ENCODE data around the gene AHDC1.
"Not testable (repeated sequence)": the region's sequence is repeated elsewhere in the genome, so short reads cannot be mapped to it uniquely, and the experiment has no call there.

AHDC1 gene

GRCh38 chr1:27555700-27556424 is 48.1 kb downstream of the AHDC1 start:
- DNase-seq = no peak
- intact Hi-C loops (cut with DNase I) = loop anchor here (1.0 kb wide), 1 partner anchor 50 kb away; no protein-coding TSS in a partner anchor

- DNase-seq = no peak
- intact Hi-C loops (cut with DNase I) = no loop called here
Observed at GRCh38 chr1:27554759-27555699, 48.9 kb downstream of the AHDC1 start.

DNA sequence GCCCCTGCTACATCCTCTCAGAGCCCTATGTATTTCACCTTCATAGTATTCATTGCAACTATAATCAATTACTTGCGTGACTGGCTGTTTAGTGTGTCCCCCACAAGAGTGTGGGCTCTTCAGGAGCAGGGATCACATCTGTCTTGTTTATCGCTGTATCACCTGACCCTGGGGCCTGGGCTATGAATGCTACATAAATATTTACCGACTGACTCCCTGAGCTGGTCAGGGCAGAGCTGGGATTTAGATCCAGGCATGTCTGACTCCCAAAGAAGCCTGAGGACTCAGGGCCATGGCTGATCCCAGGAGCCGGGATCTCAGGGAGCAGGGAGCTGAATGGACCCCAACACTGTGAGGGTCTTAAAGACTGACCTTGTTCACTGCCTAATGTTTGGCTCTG is 49.7 kb downstream of the AHDC1 start:
- no peak for DNase-seq
- intact Hi-C loops (cut with DNase I) = no loop called here

GRCh38 chr1:27553823-27554222 is 50.1 kb downstream of the AHDC1 start:
- DNase-seq; intact Hi-C loops (cut with DNase I): not testable (repeated sequence)

DNA sequence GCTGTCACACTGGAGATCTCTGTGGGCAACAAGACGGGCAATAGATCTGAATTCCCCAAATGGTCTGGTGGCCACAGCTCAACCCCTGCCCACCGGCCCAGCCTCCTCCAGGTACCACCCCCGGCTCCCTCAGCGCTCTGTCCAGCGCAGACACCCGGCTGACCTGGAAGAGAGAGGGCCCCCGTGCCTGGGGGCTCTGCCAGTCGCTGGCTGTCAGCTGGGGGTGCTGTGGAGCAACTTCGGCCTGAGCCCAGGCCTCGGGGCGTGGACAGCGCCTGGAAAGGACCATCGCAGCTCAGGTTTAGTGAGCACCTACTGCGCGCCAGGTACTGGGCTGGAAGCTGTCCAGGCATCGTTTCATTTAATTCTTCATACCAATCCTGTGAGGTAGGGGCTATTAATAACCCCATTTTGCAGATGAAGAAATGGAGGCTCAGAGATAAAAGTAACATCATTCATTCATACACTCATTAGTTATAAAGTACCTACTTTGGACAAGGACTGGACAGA is 51.0 kb downstream of the AHDC1 start:
- intact Hi-C loops (cut with DNase I) = no loop called here
- no peak for DNase-seq

DNA sequence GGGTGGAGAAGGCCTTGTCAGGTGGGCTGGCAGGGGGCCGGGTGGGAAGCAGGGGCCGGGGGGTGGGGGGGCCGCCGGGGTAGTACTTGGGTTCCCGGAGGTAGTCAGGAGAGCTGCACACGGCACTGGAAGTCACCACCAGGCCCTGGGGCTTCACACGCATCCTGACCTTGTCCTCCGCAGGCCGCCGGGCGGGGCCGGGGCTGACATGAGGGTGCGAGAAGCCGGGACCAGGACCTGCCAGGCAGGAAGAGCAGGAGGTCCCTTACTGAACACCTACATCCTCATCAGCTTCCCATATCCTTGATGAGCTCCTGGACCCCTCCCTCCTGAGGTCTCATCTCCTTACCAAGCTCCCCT is 52.0 kb downstream of the AHDC1 start:
- intact Hi-C loops (cut with DNase I) = no loop called here
- no peak for DNase-seq

DNA sequence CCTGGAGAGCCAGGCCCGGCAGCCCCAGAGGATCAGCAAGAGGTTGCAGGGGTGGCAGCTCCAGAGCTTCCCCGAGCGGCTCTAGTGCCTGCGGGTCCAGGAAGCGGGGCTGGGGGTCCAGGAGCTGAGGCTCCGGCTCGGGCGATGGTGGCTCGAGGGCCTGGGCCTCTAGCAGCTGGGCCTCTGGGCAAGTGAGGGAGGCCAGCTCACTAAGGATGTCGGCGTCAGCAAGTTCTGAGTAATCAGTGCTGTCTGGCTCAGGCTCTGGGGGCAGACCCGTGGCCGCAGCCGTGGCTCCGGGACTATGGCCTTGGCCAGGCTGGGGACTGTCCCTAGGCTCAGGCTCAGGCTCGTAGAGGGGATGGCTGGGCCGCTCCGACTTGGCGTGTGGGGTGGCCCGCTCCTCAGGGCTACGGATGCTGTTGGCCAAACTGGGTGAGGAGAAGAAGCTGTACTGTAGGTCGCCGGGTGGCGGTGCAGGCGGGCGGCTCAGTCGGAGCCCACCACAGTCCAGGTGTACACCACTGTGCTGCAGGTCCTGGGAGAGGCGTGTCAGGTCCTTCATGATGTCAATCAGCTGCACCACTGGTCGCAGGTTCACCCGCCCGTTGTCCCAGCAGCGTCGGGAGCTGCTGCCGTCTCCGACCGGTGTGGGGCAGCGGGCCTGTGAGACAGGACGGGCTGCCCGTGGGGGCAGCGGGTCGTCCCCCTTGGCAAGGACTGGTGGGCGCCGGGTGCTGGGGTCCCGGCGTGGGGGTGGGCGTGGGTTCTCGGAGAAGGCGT is 52.6 kb downstream of the AHDC1 start:
- DNase-seq = peak in 1 of 10 donors; percentile 83
- intact Hi-C loops (cut with DNase I) = no loop called here

GRCh38 chr1:27550510-27551169 is 53.3 kb downstream of the AHDC1 start:
- intact Hi-C loops (cut with DNase I) = no loop called here
- DNase-seq = peak in 1 of 10 donors; percentile 85

GRCh38 chr1:27549807-27550408 is 54.0 kb downstream of the AHDC1 start:
- intact Hi-C loops (cut with DNase I) = no loop called here
- DNase-seq = peak in 2 of 10 donors; percentile 71 to 80

- intact Hi-C loops (cut with DNase I) = no loop called here
- DNase-seq = peak in 1 of 10 donors; percentile 87
Observed at GRCh38 chr1:27548858-27549719, 54.9 kb downstream of the AHDC1 start.

DNA sequence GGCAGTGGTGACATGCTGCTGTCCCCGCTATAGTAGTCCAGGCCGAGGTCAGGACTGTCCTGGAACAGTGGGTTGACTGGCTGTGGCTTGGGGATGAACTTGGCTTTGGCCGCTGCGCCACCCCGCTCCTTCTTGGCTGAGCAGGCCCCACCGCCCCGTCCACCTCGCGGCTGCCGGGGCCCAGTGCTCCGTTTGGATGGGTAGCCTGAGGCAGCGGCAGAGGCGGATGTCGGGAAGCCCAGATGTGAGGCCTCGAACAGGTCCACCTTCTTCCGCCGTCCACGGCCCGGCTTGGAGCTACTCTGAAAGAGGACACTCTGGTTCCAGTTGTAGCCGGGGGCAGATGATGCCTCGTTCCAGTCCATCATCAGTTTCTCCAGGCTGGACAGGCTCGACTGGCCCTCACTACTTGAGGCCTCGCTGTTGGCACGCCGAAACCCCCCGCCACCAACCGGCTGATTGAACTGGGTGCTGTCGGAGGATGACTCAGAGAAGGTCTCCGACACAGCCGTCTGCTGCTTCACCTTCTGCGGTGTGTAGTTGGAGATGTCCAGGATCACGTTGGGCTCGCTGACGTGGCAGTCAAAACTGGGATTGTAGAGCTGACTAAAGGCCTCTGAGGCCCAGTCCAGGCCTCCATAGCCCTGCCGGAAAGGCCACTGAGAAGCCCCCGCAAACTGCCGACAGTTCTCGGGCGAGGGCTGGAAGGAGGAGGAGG is 55.6 kb downstream of the AHDC1 start:
- intact Hi-C loops (cut with DNase I) = no loop called here
- peak in 1 of 10 donors; percentile 83 for DNase-seq

GRCh38 chr1:27547220-27548116 is 56.5 kb downstream of the AHDC1 start:
- peak in 1 of 10 donors; percentile 83 for DNase-seq
- intact Hi-C loops (cut with DNase I) = no loop called here

GRCh38 chr1:27545876-27546275 is 58.1 kb downstream of the AHDC1 start:
- intact Hi-C loops (cut with DNase I) = no loop called here
- DNase-seq = no peak

DNA sequence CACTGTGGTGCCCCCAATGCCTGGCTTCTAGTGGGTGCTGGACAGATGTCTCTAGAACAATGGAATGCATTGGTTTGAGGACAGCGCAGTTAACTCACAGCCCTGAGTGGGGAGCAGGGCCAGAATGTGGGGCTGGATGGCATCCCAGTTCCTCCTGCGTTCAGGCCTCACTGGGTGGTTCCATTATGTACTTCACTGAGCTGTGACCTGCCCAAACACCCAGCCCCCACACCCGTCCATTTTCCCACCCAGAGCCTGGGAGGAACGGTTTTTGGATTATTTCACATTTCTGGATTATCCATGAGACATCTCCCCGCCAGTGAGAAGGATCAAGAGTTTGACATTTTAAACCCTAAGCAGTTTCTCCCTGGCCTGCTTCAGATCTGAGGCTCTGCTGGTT is 58.7 kb downstream of the AHDC1 start:
- intact Hi-C loops (cut with DNase I) = no loop called here
- DNase-seq = peak in 1 of 10 donors; percentile 87

DNA sequence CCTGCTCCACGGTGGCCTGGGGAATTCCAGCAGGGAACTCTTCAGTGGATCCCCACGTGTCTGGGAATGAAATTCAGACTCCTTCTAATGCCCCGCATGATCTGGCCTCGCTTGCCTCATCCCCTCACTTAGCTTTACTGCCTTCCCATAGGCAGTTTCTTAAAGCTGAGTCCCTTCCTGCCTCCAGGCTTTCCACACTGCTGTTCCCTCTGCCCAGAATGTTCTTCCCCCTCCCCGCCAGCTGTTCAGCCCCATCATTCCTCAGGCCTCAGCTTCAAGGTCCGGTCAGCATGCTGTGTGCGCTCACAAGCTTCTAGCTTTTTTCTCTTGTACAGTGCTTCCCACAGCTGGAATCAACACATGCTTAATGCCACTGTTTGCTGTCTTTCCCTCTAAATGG is 59.1 kb downstream of the AHDC1 start:
- DNase-seq = no peak
- intact Hi-C loops (cut with DNase I) = no loop called here

- intact Hi-C loops (cut with DNase I) = no loop called here
- no peak for DNase-seq
Observed at GRCh38 chr1:27543284-27543683, 60.7 kb downstream of the AHDC1 start.
